ENCODE data around the gene PIEZO2. TPM values are rescaled to one million over a fixed set of nuclear protein-coding genes. Genes with fewer than 3 reads are reported as not detected.

PIEZO2 gene
- total RNA-seq, 1 donor from 2014 or later = 5.3 TPM

GRCh38 chr18:10843565-10843964 lies 305.8 kb downstream of the PIEZO2 start:
- no peaks in the 10 kb centered on the region for H3K36me3 ChIP-seq (ENCODE audit: insufficient read depth, low read length)
- Mint-ChIP-seq H3K27me3 (ENCODE audit: low read depth, unreplicated experiment) (peaks cover 2% of the 10 kb centered on the region), H3K27ac (ENCODE audit: unreplicated experiment) (no peak overlapping the region), H3K36me3 (ENCODE audit: low read depth, unreplicated experiment) (no peaks in the 10 kb centered on the region), H3K4me1 (ENCODE audit: low read depth, unreplicated experiment) (peaks cover 4% of the 10 kb centered on the region), H3K4me3 (ENCODE audit: unreplicated experiment) (no peak overlapping the region), H3K9me3 (ENCODE audit: unreplicated experiment) (peaks cover 9% of the 10 kb centered on the region)
- H4K20me1 ChIP-seq (ENCODE audit: insufficient read depth, low read length) = no peaks in the 10 kb centered on the region
- no peaks in the 10 kb centered on the region for H3K9me3 ChIP-seq (ENCODE audit: insufficient read depth, low read depth, low read length)
- no peak overlapping the region for H3K9ac ChIP-seq (ENCODE audit: low read length)
- H3K79me2 ChIP-seq (ENCODE audit: insufficient read depth, low read length) = no peaks in the 10 kb centered on the region
- H3K4me1 ChIP-seq (ENCODE audit: insufficient read depth, low read length) = no peaks in the 10 kb centered on the region
- H3K4me3 ChIP-seq (ENCODE audit: insufficient read depth, low read depth, low read length) = no peak overlapping the region
- TF ChIP-seq CTCF (IDR thresholded peaks at IDR 0.05; ENCODE audit: insufficient read depth, low read depth, low read length) (no peak), EZH2 (IDR thresholded peaks at IDR 0.05; ENCODE audit: insufficient read depth, low read length) (no peak)
- H2AFZ ChIP-seq (ENCODE audit: low read depth, low read length) = no peak overlapping the region
- DNase-seq (ENCODE audit: low read depth) = no peak
- no peak for FAIRE-seq
- peaks cover 2% of the 10 kb centered on the region for H3K27me3 ChIP-seq (ENCODE audit: insufficient read depth, low read length)
- no peak overlapping the region for H3K27ac ChIP-seq (ENCODE audit: low read depth, low read length)
- H3K4me2 ChIP-seq (ENCODE audit: low read length) = no peak overlapping the region

GRCh38 chr18:10842861-10843260 lies 306.5 kb downstream of the PIEZO2 start:
- Mint-ChIP-seq H3K9me3 (ENCODE audit: unreplicated experiment) (peaks cover 9% of the 10 kb centered on the region), H3K27ac (ENCODE audit: unreplicated experiment) (no peak overlapping the region)

More at GRCh38 chr18:10842861-10843260, 306.5 kb downstream of the PIEZO2 start:
- no peaks in the 10 kb centered on the region for H3K27me3 ChIP-seq (ENCODE audit: insufficient read depth, low read length)
- TF ChIP-seq EZH2 (IDR thresholded peaks at IDR 0.05; ENCODE audit: insufficient read depth, low read length) = no peak
- TF ChIP-seq CTCF (IDR thresholded peaks at IDR 0.05; ENCODE audit: insufficient read depth, low read depth, low read length) = no peak
- no peaks in the 10 kb centered on the region for H4K20me1 ChIP-seq (ENCODE audit: insufficient read depth, low read length)
- no peak overlapping the region for H3K4me2 ChIP-seq (ENCODE audit: low read length)
- no peaks in the 10 kb centered on the region for H3K9me3 ChIP-seq (ENCODE audit: insufficient read depth, low read depth, low read length)
- Mint-ChIP-seq H3K27me3 (ENCODE audit: low read depth, unreplicated experiment) (peaks cover 2% of the 10 kb centered on the region), H3K36me3 (ENCODE audit: low read depth, unreplicated experiment) (no peaks in the 10 kb centered on the region), H3K4me1 (ENCODE audit: low read depth, unreplicated experiment) (peaks cover 4% of the 10 kb centered on the region), H3K4me3 (ENCODE audit: unreplicated experiment) (no peak overlapping the region)
- H3K4me3 ChIP-seq (ENCODE audit: insufficient read depth, low read depth, low read length) = no peak overlapping the region
- no peak overlapping the region for H2AFZ ChIP-seq (ENCODE audit: low read depth, low read length)
- no peaks in the 10 kb centered on the region for H3K36me3 ChIP-seq (ENCODE audit: insufficient read depth, low read length)
- H3K79me2 ChIP-seq (ENCODE audit: insufficient read depth, low read length) = no peaks in the 10 kb centered on the region
- FAIRE-seq = no peak
- H3K27ac ChIP-seq (ENCODE audit: low read depth, low read length) = no peak overlapping the region
- H3K9ac ChIP-seq (ENCODE audit: low read length) = no peak overlapping the region
- DNase-seq (ENCODE audit: low read depth) = no peak
- H3K4me1 ChIP-seq (ENCODE audit: insufficient read depth, low read length) = no peaks in the 10 kb centered on the region
